Measurements from ENCODE around the gene CDKAL1. TPM values are rescaled to one million over a fixed set of nuclear protein-coding genes. Genes with fewer than 3 reads are reported as not detected.

The CDKAL1 gene
- total and polyA plus RNA-seq, 9 of the 15 experiments (the other 6 are each of a cell fraction or from before 2014, with no cell fraction given), result 11.2 to 36.3 (median 20.1) TPM

GRCh38 chr6:21163110-21163837 lies 629.0 kb downstream of the CDKAL1 start (continued):
- TF ChIP-seq ZC3H4 (CRISPR knock-in tag; IDR thresholded peaks at IDR 0.05; ENCODE audit: borderline replicate concordance), result no peak
- TF ChIP-seq NR2C2 (CRISPR knock-in tag; IDR thresholded peaks at IDR 0.05), result no peak
- TF ChIP-seq NR2C2 (tag; IDR thresholded peaks at IDR 0.05), result peak; percentile 43; the same call in 1 of the 2 replicates
- TF ChIP-seq E2F5 (CRISPR knock-in tag; IDR thresholded peaks at IDR 0.05), result no peak
- no peak for TF ChIP-seq EP400 (IDR thresholded peaks at IDR 0.05)
- peak; percentile 90 for TF ChIP-seq CBFA2T3 (IDR thresholded peaks at IDR 0.05)
- TF ChIP-seq CXXC5 (CRISPR knock-in tag; IDR thresholded peaks at IDR 0.05), result peak; percentile 88
- peak; percentile 71 for TF ChIP-seq TEAD4 (IDR thresholded peaks at IDR 0.05; ENCODE audit: low read length)
- TF ChIP-seq TEAD4 (CRISPR knock-in tag; IDR thresholded peaks at IDR 0.05; ENCODE audit: borderline replicate concordance), result no peak
- TF ChIP-seq TEAD1 (CRISPR knock-in tag; IDR thresholded peaks at IDR 0.05), result peak in 1 of 2 experiments; percentile 59; a peak in 1 of 4 replicates
- TF ChIP-seq CHAMP1 (IDR thresholded peaks at IDR 0.05), result peak; percentile 67; the same call in 1 of the 2 replicates
- peak; percentile 87 for TF ChIP-seq CTBP1 (IDR thresholded peaks at IDR 0.05; ENCODE audit: borderline replicate concordance)
- TF ChIP-seq OTX1 (CRISPR knock-in tag; IDR thresholded peaks at IDR 0.05), result no peak
- no peak for TF ChIP-seq PRPF4 (IDR thresholded peaks at IDR 0.05; ENCODE audit: insufficient read depth, low read depth, low read length, poor library complexity, severe bottlenecking)
- TF ChIP-seq KDM4B (IDR thresholded peaks at IDR 0.05; ENCODE audit: borderline replicate concordance in 2 of 2, low read depth in 1 of 2), result no peak
- TF ChIP-seq ATF3 (IDR thresholded peaks at IDR 0.05), result peak; percentile 88
- no peak for TF ChIP-seq ATF3 (CRISPR knock-in tag; conservative IDR thresholded peaks at IDR 0.05)
- TF ChIP-seq RBBP5 (IDR thresholded peaks at IDR 0.05; ENCODE audit: borderline replicate concordance, insufficient read depth, low read length, poor library complexity, severe bottlenecking), result no peak
- peak; percentile 97; the same call in 1 of the 2 replicates for TF ChIP-seq POLR2H (tag; IDR thresholded peaks at IDR 0.05; ENCODE audit: low read depth)
- TF ChIP-seq SP1 (CRISPR knock-in tag; IDR thresholded peaks at IDR 0.05), result 0 out of 2 replicates have a peak, but pooled peaks have one; percentile 62
- peak; percentile 80 for TF ChIP-seq SMARCE1 (IDR thresholded peaks at IDR 0.05)
- peak; percentile 70 for TF ChIP-seq POLR3A (IDR thresholded peaks at IDR 0.05; ENCODE audit: borderline replicate concordance, extremely low read depth, insufficient read depth, insufficient read length)
- TF ChIP-seq NR2C1 (IDR thresholded peaks at IDR 0.05), result no peak
- 0 out of 2 replicates have a peak, but pooled peaks have one; percentile 35 for TF ChIP-seq NR2C1 (tag; IDR thresholded peaks at IDR 0.05)
- TF ChIP-seq KDM1A (IDR thresholded peaks at IDR 0.05), result peak; percentile 97

All from K562 (cell line).